ENCODE measurements around the gene MKNK2.
A peak's percentile ranks its signal among the peaks of the same experiment; 100 is the strongest.

The MKNK2 gene

DNA sequence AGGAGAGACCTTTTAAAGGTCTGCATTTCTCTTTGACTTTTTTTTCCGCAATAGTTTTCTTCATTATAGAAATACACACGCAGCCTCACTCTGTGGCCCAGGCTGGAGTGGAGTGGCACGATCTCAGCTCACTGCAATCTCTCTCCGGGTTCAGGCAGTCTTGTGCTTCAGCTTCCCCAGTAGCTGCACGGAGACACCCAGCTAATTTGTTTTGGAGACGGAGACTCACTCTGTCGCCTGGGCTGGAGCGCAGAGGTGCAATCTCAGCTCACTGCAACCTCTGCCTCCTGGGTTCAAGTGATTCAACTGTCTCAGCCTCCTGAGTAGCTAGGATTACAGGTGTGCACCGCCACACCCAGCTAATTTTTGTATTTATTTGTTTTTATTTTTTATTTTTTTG lies 11.7 kb upstream of the MKNK2 start:
- no peak for TF ChIP-seq CTCF (IDR thresholded peaks at IDR 0.05; ENCODE audit: low read length)
- TF ChIP-seq EZH2 (IDR thresholded peaks at IDR 0.05; ENCODE audit: borderline replicate concordance, low read length): no peak
- H3F3A ChIP-seq (ENCODE audit: insufficient read depth, low read length): no peaks in the 10 kb centered on the region
- no peaks in the 10 kb centered on the region for H3K9me3 ChIP-seq (ENCODE audit: low read length)
- H2AFZ ChIP-seq (ENCODE audit: low read length): no peak overlapping the region
- H3K27me3 ChIP-seq (ENCODE audit: insufficient read depth, low read length): no peaks in the 10 kb centered on the region
- no peak overlapping the region; the same call in 1 of the 2 replicates for H3K4me2 ChIP-seq (ENCODE audit: low read length)
- no peaks in the 10 kb centered on the region for H3K9me2 ChIP-seq (ENCODE audit: low read depth, low read length)
- no peaks in the 10 kb centered on the region for H4K20me1 ChIP-seq (ENCODE audit: insufficient read depth, low read length)
- no peaks in the 10 kb centered on the region for H3K79me2 ChIP-seq (ENCODE audit: insufficient read depth, low read length)
- H3K4me1 ChIP-seq (ENCODE audit: insufficient read depth, low read length, severe bottlenecking): peaks cover 39% of the 10 kb centered on the region
- H3K36me3 ChIP-seq (ENCODE audit: insufficient read depth, low read length): no peaks in the 10 kb centered on the region
- H3K27ac ChIP-seq (ENCODE audit: low read depth, low read length, poor library complexity, severe bottlenecking): peak overlapping the region; percentile 73
- H3K9ac ChIP-seq (ENCODE audit: low read length): no peak overlapping the region
- H3K4me3 ChIP-seq (ENCODE audit: low read depth, low read length, poor library complexity, severe bottlenecking): no peak overlapping the region

DNA sequence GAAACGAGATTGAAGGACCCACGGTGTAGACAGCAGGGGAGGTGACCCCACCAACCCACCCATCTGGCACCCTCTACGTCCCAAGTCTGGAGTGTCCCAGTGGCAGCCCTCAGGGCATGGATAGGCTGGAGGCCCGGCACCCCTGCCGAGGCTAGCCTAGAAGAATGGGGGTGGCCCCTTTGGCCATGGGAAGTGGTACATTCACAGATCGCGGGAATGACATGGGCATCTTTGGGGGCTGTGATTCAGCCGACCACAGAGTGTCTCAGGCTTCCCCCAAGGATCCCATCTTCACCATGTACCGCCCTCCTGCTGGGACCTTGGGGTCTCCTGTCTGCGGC lies 11.3 kb upstream of the MKNK2 start:
- no peak for TF ChIP-seq CTCF (IDR thresholded peaks at IDR 0.05; ENCODE audit: low read length)
- no peak for TF ChIP-seq EZH2 (IDR thresholded peaks at IDR 0.05; ENCODE audit: borderline replicate concordance, low read length)
- Histone ChIP-seq H3K9me3 (ENCODE audit: low read length) (no peaks in the 10 kb centered on the region), H3K4me3 (ENCODE audit: low read depth, low read length, poor library complexity, severe bottlenecking) (peak overlapping the region; percentile 76)

GRCh38 chr19:2061495-2062388 lies 10.7 kb upstream of the MKNK2 start:
- peaks cover 42% of the 10 kb centered on the region for H3K4me1 ChIP-seq (ENCODE audit: insufficient read depth, low read length, severe bottlenecking)
- H3K79me2 ChIP-seq (ENCODE audit: insufficient read depth, low read length): no peaks in the 10 kb centered on the region
- H3K9ac ChIP-seq (ENCODE audit: low read length): peak overlapping the region; percentile 83
- no peaks in the 10 kb centered on the region for H3K9me3 ChIP-seq (ENCODE audit: low read length)
- H4K20me1 ChIP-seq (ENCODE audit: insufficient read depth, low read length): no peaks in the 10 kb centered on the region
- no peaks in the 10 kb centered on the region for H3K9me2 ChIP-seq (ENCODE audit: low read depth, low read length)
- peak overlapping the region; percentile 87 for H3K4me2 ChIP-seq (ENCODE audit: low read length)
- no peak overlapping the region for H2AFZ ChIP-seq (ENCODE audit: low read length)
- no peak for TF ChIP-seq EZH2 (IDR thresholded peaks at IDR 0.05; ENCODE audit: borderline replicate concordance, low read length)
- TF ChIP-seq CTCF (IDR thresholded peaks at IDR 0.05; ENCODE audit: low read length): no peak
- no peaks in the 10 kb centered on the region for H3K27me3 ChIP-seq (ENCODE audit: insufficient read depth, low read length)
- no peaks in the 10 kb centered on the region for H3F3A ChIP-seq (ENCODE audit: insufficient read depth, low read length)
- peak overlapping the region; percentile 73 for H3K27ac ChIP-seq (ENCODE audit: low read depth, low read length, poor library complexity, severe bottlenecking)
- no peaks in the 10 kb centered on the region for H3K36me3 ChIP-seq (ENCODE audit: insufficient read depth, low read length)
- H3K4me3 ChIP-seq (ENCODE audit: low read depth, low read length, poor library complexity, severe bottlenecking): peak overlapping the region; percentile 76

More for the DNA sequence above, 11.3 kb upstream of the MKNK2 start:
- Histone ChIP-seq H3K4me2 (ENCODE audit: low read length) (peak overlapping the region; percentile 87), H3K36me3 (ENCODE audit: insufficient read depth, low read length) (no peaks in the 10 kb centered on the region), H3K27me3 (ENCODE audit: insufficient read depth, low read length) (no peaks in the 10 kb centered on the region), H3K9ac (ENCODE audit: low read length) (peak overlapping the region; percentile 83; the same call in 1 of the 2 replicates), H4K20me1 (ENCODE audit: insufficient read depth, low read length) (no peaks in the 10 kb centered on the region), H2AFZ (ENCODE audit: low read length) (no peak overlapping the region), H3K4me1 (ENCODE audit: insufficient read depth, low read length, severe bottlenecking) (peaks cover 39% of the 10 kb centered on the region), H3F3A (ENCODE audit: insufficient read depth, low read length) (no peaks in the 10 kb centered on the region), H3K9me2 (ENCODE audit: low read depth, low read length) (no peaks in the 10 kb centered on the region), H3K27ac (ENCODE audit: low read depth, low read length, poor library complexity, severe bottlenecking) (peak overlapping the region; percentile 73), H3K79me2 (ENCODE audit: insufficient read depth, low read length) (no peaks in the 10 kb centered on the region)

All from OCI-LY1 (cell line).